ENCODE measurements around the gene EZR.

DNA sequence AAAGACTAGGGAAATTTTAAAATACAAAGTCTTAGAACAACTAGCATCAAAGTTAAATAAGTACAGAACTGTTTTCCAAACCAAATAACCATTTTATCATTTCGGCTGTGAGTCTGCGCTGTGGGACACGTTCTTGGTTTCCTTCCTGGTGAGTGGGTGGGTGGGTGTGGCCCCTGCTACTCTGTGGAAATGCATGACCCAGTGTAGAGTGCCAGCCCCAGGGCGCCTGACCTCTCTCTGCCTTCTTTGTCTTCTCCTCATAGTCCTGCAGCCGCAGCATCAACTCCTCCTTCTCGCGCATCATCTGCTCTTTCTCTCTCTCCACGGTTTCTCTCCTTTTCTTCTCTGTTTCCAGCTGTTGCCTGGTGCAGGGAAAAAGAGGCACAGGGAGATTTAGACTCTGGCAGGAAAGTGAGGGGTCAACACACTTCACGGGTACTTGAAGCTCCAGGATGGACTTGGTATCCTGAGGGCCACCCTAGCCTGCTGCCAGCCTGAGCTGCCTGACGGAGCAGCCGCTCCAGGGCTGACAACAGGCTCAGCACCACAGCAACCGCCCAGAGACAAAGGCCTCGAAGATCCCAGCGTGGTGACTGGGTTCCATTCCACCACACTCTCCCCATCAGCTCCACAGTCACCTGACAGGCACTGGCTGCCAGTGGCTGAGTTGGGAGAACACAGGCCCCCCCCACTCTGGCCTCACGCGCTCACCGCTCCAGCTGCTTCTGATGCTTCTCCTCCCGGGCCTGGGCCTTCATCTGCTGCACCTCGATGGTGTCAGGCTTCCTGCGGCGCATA lies 48.4 kb downstream of the EZR start:
- TF ChIP-seq, protein P1, sequence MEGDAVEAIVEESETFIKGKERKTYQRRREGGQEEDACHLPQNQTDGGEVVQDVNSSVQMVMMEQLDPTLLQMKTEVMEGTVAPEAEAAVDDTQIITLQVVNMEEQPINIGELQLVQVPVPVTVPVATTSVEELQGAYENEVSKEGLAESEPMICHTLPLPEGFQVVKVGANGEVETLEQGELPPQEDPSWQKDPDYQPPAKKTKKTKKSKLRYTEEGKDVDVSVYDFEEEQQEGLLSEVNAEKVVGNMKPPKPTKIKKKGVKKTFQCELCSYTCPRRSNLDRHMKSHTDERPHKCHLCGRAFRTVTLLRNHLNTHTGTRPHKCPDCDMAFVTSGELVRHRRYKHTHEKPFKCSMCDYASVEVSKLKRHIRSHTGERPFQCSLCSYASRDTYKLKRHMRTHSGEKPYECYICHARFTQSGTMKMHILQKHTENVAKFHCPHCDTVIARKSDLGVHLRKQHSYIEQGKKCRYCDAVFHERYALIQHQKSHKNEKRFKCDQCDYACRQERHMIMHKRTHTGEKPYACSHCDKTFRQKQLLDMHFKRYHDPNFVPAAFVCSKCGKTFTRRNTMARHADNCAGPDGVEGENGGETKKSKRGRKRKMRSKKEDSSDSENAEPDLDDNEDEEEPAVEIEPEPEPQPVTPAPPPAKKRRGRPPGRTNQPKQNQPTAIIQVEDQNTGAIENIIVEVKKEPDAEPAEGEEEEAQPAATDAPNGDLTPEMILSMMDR (IDR thresholded peaks at IDR 0.05 in 2 of 3, conservative IDR thresholded peaks at IDR 0.05 in 1 of 3; ENCODE audit: borderline replicate concordance in 1 of 3, insufficient read depth in 1 of 3, low read depth in 2 of 3, low read length in 2 of 3): no peak
- TF ChIP-seq SIN3A (IDR thresholded peaks at IDR 0.05; ENCODE audit: low read depth) (no peak), EZH2 (IDR thresholded peaks at IDR 0.05) (no peak)

Data from HCT116 (cell line).